Right lobe of liver (tissue), 6 donors: ENCODE measurements around the gene GPR183. TPM values are rescaled to one million over a fixed set of nuclear protein-coding genes. Genes with fewer than 3 reads are reported as not detected.

Experiments
- ATAC-seq, 4 donors: fragments of 200-7000 bp; cut with Tn5 transposase; one replicate each; pipeline ENCODE4 v1.9.1; 2020; ENCODE audit warnings: mild to moderate bottlenecking in 4 of 4, moderate library complexity in 4 of 4
- DNase-seq, 3 donors: peaks; one replicate each; pipeline ENCODE4 v3.0.0-alpha.2; 2020
- H3K27ac ChIP-seq, 3 donors: fragments of 200-600 bp; one replicate each; pipeline ENCODE4 v1.8.0; 2022
- H3K27me3 ChIP-seq, 2 donors: fragments of 200-600 bp; one replicate each; pipeline ENCODE4 v1.8.0; 2022
- H3K36me3 ChIP-seq, 4 donors: fragments of 200-600 bp; sonication (generic) in 1 of 4; one replicate each; pipeline versions ENCODE4 v1.5.1 to v1.8.0; 2017 to 2022; ENCODE audit warnings: control low read depth in 1 of 4
- H3K4me1 ChIP-seq, 4 donors: fragments of 200-600 bp; sonication (generic) in 1 of 4; one replicate each; pipeline versions ENCODE4 v1.5.1 to v1.8.0; 2017 to 2022; ENCODE audit warnings: control low read depth in 1 of 4
- H3K4me3 ChIP-seq, 3 donors: fragments of 200-600 bp; one replicate each; pipeline ENCODE4 v1.8.0; 2022
- H3K9me3 ChIP-seq, 4 donors: fragments of 200-600 bp; sonication (generic) in 1 of 4; one replicate each; pipeline versions ENCODE4 v1.5.1 to v1.8.0; 2017 to 2022; ENCODE audit warnings: control low read depth in 1 of 4
- POLR2A ChIP-seq: fragments of 450-650 bp; IDR thresholded peaks from one replicate; pipeline ENCODE4 v1.6.1; 2017; ENCODE audit warnings: antibody characterized with exemption, mild to moderate bottlenecking
- WGBS: methylation state at CpG from one replicate; pipeline ENCODE4 v1.1.6; 2018; ENCODE audit warnings: low coverage, low lambda C conversion rate; ENCODE audit not compliant: insufficient coverage; ENCODE audit errors: missing lambda C conversion rate; 5-methylcytosine and 5-hydroxymethylcytosine counted together
- intact Hi-C, 2 donors: fragments of 100-400 bp; cut with DNase I; formaldehyde crosslinking; loops; one replicate each; pipeline versions ENCODE4 v1.11.2 to v1.14.1; 2022
- total RNA-seq, 6 experiments: library from RNA; depleted of rRNA in 2 of 6; stranded (reverse); fragments of >200 nt in 2 of 6; fragmentation: NEBNext Ultra II Directional in 3 of 6; extraction: Animal tissue kit (Norgen Biotek cat#: 25700) in 3 of 6; gene quantifications; one replicate each; pipeline versions ENCODE4 v1.1.0 to v1.2.4, GENCODE V29; 2016 to 2023
- TF ChIP-seq, protein P1 (sequence below), 4 donors: fragments of 200-600 bp in 3 of 4; fragments of 450-650 bp in 1 of 4; IDR thresholded peaks; one replicate each; pipeline versions ENCODE4 v1.5.1 to v1.8.0; 2016 to 2022; ENCODE audit warnings: antibody characterized with exemption in 4 of 4, mild to moderate bottlenecking in 2 of 4
- donor health status: DM: no; HTN: yes; CAD: no.
- donor health status: DM: no; HTN: no; CAD: no.
- donor health status: DM: no; HTN: no; CAD: no.
- donor health status: DM: no; HTN: yes; CAD: no.
- donor health status: DM: no; HTN: yes; CAD: no.

The GPR183 gene
- total RNA-seq, 6 experiments from 2014 or later = 0.26 to 3.2 (median 1.0) TPM

DNA sequence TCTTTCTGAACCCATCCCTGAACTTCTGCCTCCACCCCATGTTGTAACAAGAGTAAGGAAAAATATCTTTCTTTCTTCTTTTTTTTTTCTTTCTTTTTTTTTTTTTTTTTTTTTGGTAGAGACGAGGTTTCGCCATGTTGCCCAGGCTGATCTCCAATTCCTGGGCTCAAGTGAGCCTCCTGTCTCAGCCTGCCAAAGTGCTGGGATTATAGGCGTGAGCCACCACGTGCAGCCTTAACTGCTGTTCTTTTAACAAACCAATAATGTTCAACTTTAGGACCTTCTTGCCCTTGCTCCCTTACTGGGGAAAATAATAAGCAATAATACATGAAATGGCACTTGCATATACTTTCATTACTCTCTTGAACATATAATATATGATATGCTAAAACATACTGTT, 19.6 kb downstream of the GPR183 start:
- Histone ChIP-seq H3K4me3 (no peak overlapping the region), H3K27me3 (no peaks in the 10 kb centered on the region), H3K36me3 (peaks cover 0 to 2% (median 0%) of the 10 kb centered on the region in 4 donors), H3K9me3 (no peaks in the 10 kb centered on the region), H3K27ac (no peak overlapping the region), H3K4me1 (peaks cover 0 to 33% (median 3%) of the 10 kb centered on the region in 4 donors)
- 90% methylated on average over 4 of the region's 4 CpGs for WGBS
- TF ChIP-seq, protein P1, sequence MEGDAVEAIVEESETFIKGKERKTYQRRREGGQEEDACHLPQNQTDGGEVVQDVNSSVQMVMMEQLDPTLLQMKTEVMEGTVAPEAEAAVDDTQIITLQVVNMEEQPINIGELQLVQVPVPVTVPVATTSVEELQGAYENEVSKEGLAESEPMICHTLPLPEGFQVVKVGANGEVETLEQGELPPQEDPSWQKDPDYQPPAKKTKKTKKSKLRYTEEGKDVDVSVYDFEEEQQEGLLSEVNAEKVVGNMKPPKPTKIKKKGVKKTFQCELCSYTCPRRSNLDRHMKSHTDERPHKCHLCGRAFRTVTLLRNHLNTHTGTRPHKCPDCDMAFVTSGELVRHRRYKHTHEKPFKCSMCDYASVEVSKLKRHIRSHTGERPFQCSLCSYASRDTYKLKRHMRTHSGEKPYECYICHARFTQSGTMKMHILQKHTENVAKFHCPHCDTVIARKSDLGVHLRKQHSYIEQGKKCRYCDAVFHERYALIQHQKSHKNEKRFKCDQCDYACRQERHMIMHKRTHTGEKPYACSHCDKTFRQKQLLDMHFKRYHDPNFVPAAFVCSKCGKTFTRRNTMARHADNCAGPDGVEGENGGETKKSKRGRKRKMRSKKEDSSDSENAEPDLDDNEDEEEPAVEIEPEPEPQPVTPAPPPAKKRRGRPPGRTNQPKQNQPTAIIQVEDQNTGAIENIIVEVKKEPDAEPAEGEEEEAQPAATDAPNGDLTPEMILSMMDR (IDR thresholded peaks at IDR 0.05) = no peak
- no peak for TF ChIP-seq POLR2A
- no peak for ATAC-seq
- DNase-seq = no peak
- intact Hi-C loops = no loop called here

DNA sequence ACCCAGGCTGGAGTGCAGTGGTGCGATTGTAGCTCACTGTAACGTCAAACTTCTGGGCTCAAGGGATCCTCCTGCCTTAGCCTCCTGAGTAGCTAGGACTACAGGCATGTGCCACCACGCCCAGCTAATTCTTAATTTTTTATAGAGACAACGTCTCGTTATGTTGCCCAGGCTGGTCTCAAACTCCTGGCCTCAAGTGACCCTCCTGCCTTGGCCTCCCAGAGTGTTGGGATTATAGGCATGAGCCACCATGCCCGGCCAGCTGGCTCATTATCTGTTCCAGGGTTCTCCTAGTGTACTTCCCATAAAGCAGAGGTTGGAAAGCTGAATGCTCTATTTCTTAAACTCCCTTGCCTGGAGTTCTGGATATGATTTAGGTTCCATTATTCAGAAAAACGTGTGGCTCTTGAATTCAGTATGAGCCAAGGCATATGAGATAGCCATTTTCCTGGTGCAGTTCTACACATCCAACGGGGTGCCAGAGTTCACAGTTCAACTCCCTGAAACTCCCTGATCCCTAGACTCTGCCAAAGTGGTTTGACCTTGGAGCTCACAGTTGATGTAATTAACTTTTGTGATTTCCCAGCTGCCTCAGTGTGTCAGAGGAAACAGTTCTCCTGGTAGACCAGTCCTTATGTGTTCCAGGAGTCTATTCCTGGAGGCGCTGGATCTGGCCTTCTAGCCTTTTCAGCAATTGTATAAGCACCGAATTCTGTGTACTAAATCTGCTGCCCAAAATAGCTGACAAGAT, 21.6 kb downstream of the GPR183 start:
- TF ChIP-seq POLR2A = no peak
- TF ChIP-seq, protein P1 (IDR thresholded peaks at IDR 0.05) = no peak
- Histone ChIP-seq H3K4me1 (peaks cover 0 to 50% (median 9%) of the 10 kb centered on the region in 4 donors), H3K27ac (peak overlapping the region; percentile 58 to 85 (median 66)), H3K36me3 (no peaks in the 10 kb centered on the region), H3K27me3 (no peaks in the 10 kb centered on the region), H3K9me3 (no peaks in the 10 kb centered on the region), H3K4me3 (no peak overlapping the region)
- intact Hi-C loops = no loop called here
- ATAC-seq (peak; percentile 72 to 79 (median 76)), DNase-seq (peak; percentile 32 to 84 (median 62))
- 53% methylated on average over 10 of the region's 10 CpGs for WGBS

DNA sequence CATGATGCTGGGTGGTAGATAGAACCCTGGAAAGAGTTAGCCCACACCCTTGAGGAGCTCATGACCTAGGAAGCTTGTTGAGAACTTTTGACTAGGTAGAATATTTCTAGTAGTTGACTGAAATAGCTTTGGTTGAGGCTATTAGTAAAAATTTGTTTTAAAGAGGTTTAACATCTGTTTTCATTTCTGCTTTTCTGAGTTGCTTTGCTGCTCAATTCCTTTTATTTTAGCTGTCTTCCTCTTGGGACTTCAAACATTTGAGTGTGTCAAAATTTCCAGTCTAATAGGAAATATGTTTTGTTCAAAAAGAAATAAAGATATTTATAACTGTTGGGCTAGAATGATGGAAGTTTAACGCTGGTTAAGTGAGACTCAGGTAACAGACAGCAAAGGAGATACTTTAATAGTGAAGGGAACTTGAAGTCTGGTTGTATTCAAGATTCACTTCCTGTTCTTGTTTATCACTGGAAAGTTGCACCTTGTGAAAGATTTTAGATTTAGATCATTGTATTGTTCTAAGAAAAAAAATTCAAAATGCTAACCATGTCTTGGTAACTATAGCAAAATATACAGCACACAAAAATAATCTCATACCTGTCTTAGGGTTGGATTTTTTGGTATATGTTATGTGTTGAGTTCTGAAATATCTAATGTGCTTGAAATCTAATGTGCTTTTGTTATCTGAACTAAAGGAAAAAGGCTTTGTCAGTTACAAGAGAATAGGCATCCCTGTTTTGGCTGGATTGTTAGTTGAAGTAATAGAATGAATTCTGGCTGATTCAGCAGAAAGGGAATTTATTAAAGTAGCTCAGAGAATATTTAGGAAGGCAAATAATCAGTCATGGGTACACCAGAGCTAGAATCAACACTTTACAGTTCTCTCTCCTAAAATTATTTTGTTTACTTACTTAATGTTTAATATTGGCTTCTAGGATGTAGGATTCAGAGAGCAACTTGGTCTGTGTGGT, 24.7 kb downstream of the GPR183 start:
- DNase-seq (no peak), ATAC-seq (no peak)
- no peak for TF ChIP-seq POLR2A
- TF ChIP-seq, protein P1 (IDR thresholded peaks at IDR 0.05) = no peak
- WGBS = 57% methylated on average over 1 of the region's 1 CpG
- H3K36me3 ChIP-seq = no peaks in the 10 kb centered on the region
- H3K27ac ChIP-seq = peak overlapping the region; percentile 55 to 82 (median 62)
- no peak overlapping the region for H3K4me3 ChIP-seq
- peaks cover 0 to 77% (median 15%) of the 10 kb centered on the region in 4 donors for H3K4me1 ChIP-seq
- intact Hi-C loops = no loop called here
- no peaks in the 10 kb centered on the region for H3K9me3 ChIP-seq
- H3K27me3 ChIP-seq = no peaks in the 10 kb centered on the region

DNA sequence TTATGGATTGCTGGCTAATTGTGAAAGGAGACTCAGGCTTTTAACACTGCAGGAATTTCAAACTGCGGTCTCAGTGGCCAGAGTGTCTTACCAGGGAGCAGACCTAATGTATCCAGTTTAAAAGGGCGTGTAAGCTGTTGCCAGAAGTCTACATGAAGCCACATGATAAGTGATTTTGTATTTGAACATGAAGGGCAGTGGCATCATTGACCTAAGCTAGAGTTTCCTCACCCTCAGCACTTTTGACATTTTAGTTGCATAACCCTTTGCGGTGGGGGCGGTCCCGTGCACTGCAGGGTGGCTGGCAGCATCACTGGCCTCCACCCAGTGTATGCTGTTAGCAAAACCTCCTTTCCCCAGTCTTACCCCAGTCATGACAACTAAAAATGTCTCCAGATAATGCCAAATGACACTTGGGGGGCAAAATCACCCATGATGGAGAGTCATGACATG, 25.4 kb downstream of the GPR183 start:
- ATAC-seq = peak; percentile 81 to 92 (median 88)

More for the DNA sequence above, 25.4 kb downstream of the GPR183 start:
- DNase-seq = peak; percentile 82 to 92 (median 88)
- Histone ChIP-seq H3K36me3 (no peaks in the 10 kb centered on the region), H3K4me1 (peaks cover 0 to 77% (median 15%) of the 10 kb centered on the region in 4 donors), H3K27ac (peak overlapping the region; percentile 62 to 82 (median 76)), H3K4me3 (peak overlapping the region in 1 of 3 donors; percentile 13), H3K9me3 (no peaks in the 10 kb centered on the region), H3K27me3 (no peaks in the 10 kb centered on the region)
- intact Hi-C loops = no loop called here
- TF ChIP-seq, protein P1 (IDR thresholded peaks at IDR 0.05) = no peak
- peak; percentile 53 for TF ChIP-seq POLR2A
- 11% methylated on average over 5 of the region's 5 CpGs for WGBS
